NCI-H460 (cell line): ENCODE results near the gene GSTK1. TPM values are rescaled to one million over a fixed set of nuclear protein-coding genes. Genes with fewer than 3 reads are reported as not detected.
"Not testable (repeated sequence)": the region's sequence is repeated elsewhere in the genome, so short reads cannot be mapped to it uniquely, and the experiment has no call there.

Experiments
- DNase-seq: peaks from one replicate; pipeline ENCODE4 v3.0.0-alpha.2; 2016; ENCODE audit warnings: low read depth; ENCODE audit errors: extremely low read depth
- polyA plus RNA-seq: library from polyadenylated mRNA; depleted of rRNA; stranded (reverse); fragments of >200 nt; gene quantifications from 2 replicates; pipeline ENCODE4 v1.2.3, GENCODE V29; 2014; cell fraction: nucleus; rRNA removed
- total RNA-seq: library from RNA; depleted of rRNA; stranded (reverse); fragments of >200 nt; shearing (Covaris generic); gene quantifications from 2 replicates; pipeline ENCODE4 v1.2.3, GENCODE V29; 2014; rRNA removed

The GSTK1 gene
- total RNA-seq: 117 and 122 TPM in 2 replicates
- 209 and 220 TPM in 2 replicates for polyA plus RNA-seq

GRCh38 chr7:143263266-143264195 is at the start of gene GSTK1:
TSS of gene GSTK1 (plus strand) at chr7:143263441. CDS start at chr7:143263514, 73 bp downstream.
- DNase-seq: peak; percentile 62

- not testable (repeated sequence) for DNase-seq
Observed at GRCh38 chr7:143213478-143213877, 49.8 kb upstream of the GSTK1 start.

GRCh38 chr7:143214789-143215679 is 48.2 kb upstream of the GSTK1 start:
- peak; percentile 87 for DNase-seq

- DNase-seq: no peak
Observed at GRCh38 chr7:143216151-143216550, 47.1 kb upstream of the GSTK1 start.

GRCh38 chr7:143216686-143217085 is 46.6 kb upstream of the GSTK1 start:
- no peak for DNase-seq

GRCh38 chr7:143217806-143218205 is 45.4 kb upstream of the GSTK1 start:
- no peak for DNase-seq

- no peak for DNase-seq
Observed at GRCh38 chr7:143221286-143221685, 42.0 kb upstream of the GSTK1 start.

- no peak for DNase-seq
Observed at GRCh38 chr7:143221737-143222136, 41.5 kb upstream of the GSTK1 start, which contains the start of gene TAS2R40. TSS of gene TAS2R40 (plus strand) at chr7:143222037. CDS start at chr7:143222079, 42 bp downstream.

GRCh38 chr7:143222782-143223181 is 40.5 kb upstream of the GSTK1 start:
- no peak for DNase-seq

GRCh38 chr7:143223784-143224183 is 39.5 kb upstream of the GSTK1 start:
- DNase-seq: no peak

GRCh38 chr7:143225047-143225446 is 38.2 kb upstream of the GSTK1 start:
- no peak for DNase-seq

GRCh38 chr7:143227806-143228205 is 35.4 kb upstream of the GSTK1 start:
- DNase-seq: no peak

- DNase-seq: no peak
Observed at GRCh38 chr7:143229054-143229790, 34.0 kb upstream of the GSTK1 start.

GRCh38 chr7:143230602-143231457 is 32.4 kb upstream of the GSTK1 start:
- no peak for DNase-seq

GRCh38 chr7:143233816-143234532 is 29.3 kb upstream of the GSTK1 start:
- no peak for DNase-seq

- DNase-seq: no peak
Observed at GRCh38 chr7:143234533-143234875, 28.7 kb upstream of the GSTK1 start.

- no peak for DNase-seq
Observed at GRCh38 chr7:143235561-143235960, 27.7 kb upstream of the GSTK1 start.

- no peak for DNase-seq
Observed at GRCh38 chr7:143236408-143236990, 26.7 kb upstream of the GSTK1 start.

GRCh38 chr7:143237366-143237765 is 25.9 kb upstream of the GSTK1 start:
- no peak for DNase-seq
